HepG2 (cell line): ENCODE measurements around the gene THY1.

Source experiments
- CBX5 ChIP-seq: sonication (generic); formaldehyde crosslinking; IDR thresholded peaks from 2 replicates; pipeline ENCODE4 v1.4.0; 2020; ENCODE audit warnings: missing genetic modification reagents, borderline replicate concordance
- CEBPG ChIP-seq: IDR thresholded peaks from 2 replicates; pipeline ENCODE4 v1.6.1; 2016
- ELF1 ChIP-seq: sonication (generic); formaldehyde crosslinking; IDR thresholded peaks from 2 replicates; pipeline ENCODE4 v1.4.0; 2020; ENCODE audit warnings: missing genetic modification reagents
- NRL ChIP-seq: sonication (generic); formaldehyde crosslinking; IDR thresholded peaks from 2 replicates; pipeline ENCODE4 v1.5.0; 2020; ENCODE audit warnings: missing genetic modification reagents, mild to moderate bottlenecking, moderate library complexity, borderline replicate concordance
- POLR2A ChIP-seq, 2 experiments: IDR thresholded peaks; 2 replicates each; pipeline ENCODE4 v1.6.1; 2011; ENCODE audit warnings: low read depth in 2 of 2, low read length in 2 of 2, mild to moderate bottlenecking in 1 of 2, moderate library complexity in 1 of 2; ENCODE audit not compliant: insufficient read depth in 1 of 2
- SRF ChIP-seq: IDR thresholded peaks from 2 replicates; pipeline ENCODE4 v1.6.1; 2011; ENCODE audit warnings: mild to moderate bottlenecking, low read depth, low read length, moderate library complexity
- TAF1 ChIP-seq: sonication (generic); formaldehyde crosslinking; IDR thresholded peaks from 2 replicates; pipeline ENCODE4 v1.4.0; 2020; ENCODE audit warnings: missing genetic modification reagents
- ZFP36L2 ChIP-seq: sonication (generic); formaldehyde crosslinking; IDR thresholded peaks from 2 replicates; pipeline ENCODE4 v1.4.0; 2020; ENCODE audit warnings: missing genetic modification reagents
- ZNF225 ChIP-seq: sonication (generic); formaldehyde crosslinking; IDR thresholded peaks from 2 replicates; pipeline ENCODE4 v1.4.0; 2020; ENCODE audit warnings: mild to moderate bottlenecking, missing genetic modification reagents
- ZNF558 ChIP-seq: sonication (generic); formaldehyde crosslinking; IDR thresholded peaks from 2 replicates; pipeline ENCODE4 v1.9.0; 2022; ENCODE audit warnings: mild to moderate bottlenecking, missing genetic modification reagents, borderline replicate concordance
- ZNF670 ChIP-seq: sonication (generic); formaldehyde crosslinking; IDR thresholded peaks from 2 replicates; pipeline ENCODE4 v1.8.0; 2022; ENCODE audit warnings: mild to moderate bottlenecking, missing genetic modification reagents, borderline replicate concordance
- TF ChIP-seq, protein P1 (sequence below): sonication (generic); formaldehyde crosslinking; IDR thresholded peaks from 2 replicates; pipeline ENCODE4 v1.5.0; 2020; ENCODE audit warnings: mild to moderate bottlenecking, missing genetic modification reagents, moderate library complexity
- TF ChIP-seq, protein P2 (sequence below), 2 experiments: sonication (generic) in 1 of 2; formaldehyde crosslinking in 1 of 2; IDR thresholded peaks; 2 replicates each; pipeline versions ENCODE4 v1.4.0 to v1.6.1; 2018 to 2020; ENCODE audit warnings: missing genetic modification reagents in 2 of 2, borderline replicate concordance in 1 of 2, low read depth in 1 of 2, mild to moderate bottlenecking in 1 of 2, missing biosample characterization in 1 of 2

DNA sequence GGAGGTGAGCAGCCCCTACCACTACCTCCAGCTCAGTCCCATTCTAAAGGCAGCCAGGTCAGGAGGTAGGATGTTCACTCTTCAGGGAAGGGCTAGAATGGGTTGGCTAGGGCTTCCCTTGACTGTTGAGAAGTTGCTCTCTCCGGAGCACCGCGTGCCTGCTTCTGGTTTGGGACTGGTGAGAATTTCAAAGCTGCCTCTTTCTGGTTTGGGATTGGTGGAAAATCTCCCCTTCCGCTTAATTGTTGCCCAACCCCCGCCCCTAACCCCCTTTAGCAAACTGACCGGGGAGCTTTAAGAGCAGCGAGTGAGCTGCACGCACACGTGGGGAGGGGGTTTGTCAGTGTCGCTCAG, 42.2 kb downstream of the THY1 start:
- TF ChIP-seq POLR2A (IDR thresholded peaks at IDR 0.05; ENCODE audit: insufficient read depth in 1 of 2, low read depth in 2 of 2, low read length in 2 of 2) (no peak; a peak in 1 of 4 replicates), ZNF225 (CRISPR knock-in tag) (no peak), ZNF670 (CRISPR knock-in tag) (no peak), SRF (no peak), ZFP36L2 (CRISPR knock-in tag) (no peak), ZNF558 (CRISPR knock-in tag) (no peak; the same call in 1 of the 2 replicates), CEBPG (0 out of 2 replicates have a peak, but pooled peaks have one; percentile 3), CBX5 (CRISPR knock-in tag) (no peak), NRL (CRISPR knock-in tag) (no peak), ELF1 (CRISPR knock-in tag) (no peak), TAF1 (CRISPR knock-in tag) (no peak)
- TF ChIP-seq, protein P1, sequence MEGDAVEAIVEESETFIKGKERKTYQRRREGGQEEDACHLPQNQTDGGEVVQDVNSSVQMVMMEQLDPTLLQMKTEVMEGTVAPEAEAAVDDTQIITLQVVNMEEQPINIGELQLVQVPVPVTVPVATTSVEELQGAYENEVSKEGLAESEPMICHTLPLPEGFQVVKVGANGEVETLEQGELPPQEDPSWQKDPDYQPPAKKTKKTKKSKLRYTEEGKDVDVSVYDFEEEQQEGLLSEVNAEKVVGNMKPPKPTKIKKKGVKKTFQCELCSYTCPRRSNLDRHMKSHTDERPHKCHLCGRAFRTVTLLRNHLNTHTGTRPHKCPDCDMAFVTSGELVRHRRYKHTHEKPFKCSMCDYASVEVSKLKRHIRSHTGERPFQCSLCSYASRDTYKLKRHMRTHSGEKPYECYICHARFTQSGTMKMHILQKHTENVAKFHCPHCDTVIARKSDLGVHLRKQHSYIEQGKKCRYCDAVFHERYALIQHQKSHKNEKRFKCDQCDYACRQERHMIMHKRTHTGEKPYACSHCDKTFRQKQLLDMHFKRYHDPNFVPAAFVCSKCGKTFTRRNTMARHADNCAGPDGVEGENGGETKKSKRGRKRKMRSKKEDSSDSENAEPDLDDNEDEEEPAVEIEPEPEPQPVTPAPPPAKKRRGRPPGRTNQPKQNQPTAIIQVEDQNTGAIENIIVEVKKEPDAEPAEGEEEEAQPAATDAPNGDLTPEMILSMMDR (CRISPR knock-in tag) = no peak
- TF ChIP-seq, protein P2, sequence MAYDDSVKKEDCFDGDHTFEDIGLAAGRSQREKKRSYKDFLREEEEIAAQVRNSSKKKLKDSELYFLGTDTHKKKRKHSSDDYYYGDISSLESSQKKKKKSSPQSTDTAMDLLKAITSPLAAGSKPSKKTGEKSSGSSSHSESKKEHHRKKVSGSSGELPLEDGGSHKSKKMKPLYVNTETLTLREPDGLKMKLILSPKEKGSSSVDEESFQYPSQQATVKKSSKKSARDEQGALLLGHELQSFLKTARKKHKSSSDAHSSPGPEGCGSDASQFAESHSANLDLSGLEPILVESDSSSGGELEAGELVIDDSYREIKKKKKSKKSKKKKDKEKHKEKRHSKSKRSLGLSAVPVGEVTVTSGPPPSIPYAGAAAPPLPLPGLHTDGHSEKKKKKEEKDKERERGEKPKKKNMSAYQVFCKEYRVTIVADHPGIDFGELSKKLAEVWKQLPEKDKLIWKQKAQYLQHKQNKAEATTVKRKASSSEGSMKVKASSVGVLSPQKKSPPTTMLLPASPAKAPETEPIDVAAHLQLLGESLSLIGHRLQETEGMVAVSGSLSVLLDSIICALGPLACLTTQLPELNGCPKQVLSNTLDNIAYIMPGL (CRISPR knock-in tag; IDR thresholded peaks at IDR 0.05; ENCODE audit: borderline replicate concordance in 1 of 2, low read depth in 1 of 2) = no peak
